Neural progenitor cell (in vitro differentiated cells): ENCODE results near the gene ARHGEF26. TPM values are rescaled to one million over a fixed set of nuclear protein-coding genes. Genes with fewer than 3 reads are reported as not detected.

Experiments used
- DNase-seq: peaks from one replicate; pipeline ENCODE4 v3.0.0-alpha.2; 2016; ENCODE audit warnings: low spot score
- H2AFZ ChIP-seq: fragments of 200-600 bp; sonication (generic); replicated peaks from 2 replicates; pipeline ENCODE4 v1.6.1; 2016; ENCODE audit warnings: antibody characterized with exemption
- H3F3A ChIP-seq: fragments of 200-600 bp; sonication (generic); 2 replicates; pipeline ENCODE4 v1.6.1; 2016; ENCODE audit warnings: antibody characterized with exemption, low read depth
- H3K27ac ChIP-seq: fragments of 200-600 bp; sonication (generic); 2 replicates; pipeline ENCODE4 v1.5.1; 2016; ENCODE audit warnings: mild to moderate bottlenecking
- H3K27me3 ChIP-seq: fragments of 200-600 bp; sonication (generic); 2 replicates; pipeline ENCODE4 v1.6.1; 2016; ENCODE audit warnings: mild to moderate bottlenecking, moderate library complexity
- H3K36me3 ChIP-seq: fragments of 200-600 bp; sonication (generic); 2 replicates; pipeline ENCODE4 v1.5.1; 2016
- H3K4me1 ChIP-seq: fragments of 200-600 bp; sonication (generic); 2 replicates; pipeline ENCODE4 v1.6.1; 2016; ENCODE audit warnings: mixed run types
- H3K4me2 ChIP-seq: fragments of 200-600 bp; sonication (generic); 2 replicates; pipeline ENCODE4 v1.6.1; 2016
- H3K4me3 ChIP-seq: fragments of 200-600 bp; sonication (generic); 2 replicates; pipeline ENCODE4 v1.5.1; 2016
- H3K79me2 ChIP-seq: fragments of 200-600 bp; sonication (generic); 2 replicates; pipeline ENCODE4 v1.6.1; 2016; ENCODE audit warnings: low read depth
- H3K9ac ChIP-seq: fragments of 200-600 bp; sonication (generic); 2 replicates; pipeline ENCODE4 v1.6.1; 2016
- H3K9me3 ChIP-seq: fragments of 200-600 bp; sonication (generic); 2 replicates; pipeline ENCODE4 v1.5.1; 2016; ENCODE audit warnings: low read depth
- H4K20me1 ChIP-seq: fragments of 200-600 bp; sonication (generic); 2 replicates; pipeline ENCODE4 v1.6.1; 2016; ENCODE audit warnings: low read depth
- H3K27ac Mint-ChIP-seq: 3 replicates; pipeline ENCODE4 v1.8.0; 2021; ENCODE audit warnings: mixed read lengths
- H3K27me3 Mint-ChIP-seq: 2 replicates; pipeline ENCODE4 v1.8.0; 2022; ENCODE audit warnings: low read depth, mild to moderate bottlenecking, inconsistent platforms, moderate library complexity, mixed read lengths; ENCODE audit not compliant: insufficient read depth
- H3K36me3 Mint-ChIP-seq: 3 replicates; pipeline ENCODE4 v1.8.0; 2021; ENCODE audit warnings: mixed read lengths
- H3K4me1 Mint-ChIP-seq: 3 replicates; pipeline ENCODE4 v1.8.0; 2021; ENCODE audit warnings: mixed read lengths
- H3K4me3 Mint-ChIP-seq: 3 replicates; pipeline ENCODE4 v1.8.0; 2021; ENCODE audit warnings: mild to moderate bottlenecking, moderate library complexity, mixed read lengths
- H3K9me3 Mint-ChIP-seq: 3 replicates; pipeline ENCODE4 v1.8.0; 2020; ENCODE audit warnings: mixed read lengths
- EZH2 ChIP-seq: fragments of 200-600 bp; sonication (generic); IDR thresholded peaks from 2 replicates; pipeline ENCODE4 v1.6.1; 2017; ENCODE audit warnings: antibody characterized with exemption, mild to moderate bottlenecking, moderate library complexity
- EZH2phosphoT487 ChIP-seq: fragments of 200-600 bp; sonication (generic); IDR thresholded peaks from 2 replicates; pipeline ENCODE4 v1.6.1; 2017; ENCODE audit warnings: antibody characterized with exemption
- total RNA-seq: library from RNA; depleted of rRNA; stranded (reverse); fragments of >200 nt; gene quantifications from 2 replicates; pipeline ENCODE4 v1.2.3, GENCODE V29; 2015; ENCODE audit warnings: low replicate concordance
- TF ChIP-seq, protein P1 (sequence below): fragments of 200-600 bp; sonication (generic); IDR thresholded peaks from 2 replicates; pipeline ENCODE4 v1.5.1; 2017; ENCODE audit warnings: antibody characterized with exemption, mild to moderate bottlenecking

The ARHGEF26 gene
- total RNA-seq, 1 donor from 2014 or later: 14.0 TPM

DNA sequence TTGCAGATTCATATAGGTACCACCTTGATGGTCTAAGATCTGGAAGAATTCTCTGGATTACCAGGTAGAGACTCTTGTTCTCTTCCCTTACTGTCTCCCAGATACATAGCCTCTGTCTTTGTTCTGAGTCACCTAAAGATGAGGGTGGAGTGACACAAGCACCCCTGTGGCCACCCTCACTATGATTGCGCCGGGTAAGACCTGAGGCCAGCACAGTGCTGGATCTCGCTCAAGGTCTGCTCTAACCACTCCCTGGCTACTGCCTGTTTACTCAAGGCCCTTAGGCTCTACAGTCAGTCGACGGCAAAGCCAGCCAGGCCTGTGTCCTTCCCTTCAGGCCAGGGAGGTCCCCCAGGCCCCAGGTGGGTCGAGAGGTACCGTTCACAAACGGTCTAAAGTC is 88.3 kb downstream of the ARHGEF26 start:
- no peak for DNase-seq
- Mint-ChIP-seq H3K4me3 (no peak overlapping the region), H3K36me3 (peaks cover 61% of the 10 kb centered on the region), H3K27ac (no peak overlapping the region), H3K9me3 (peaks cover 27% of the 10 kb centered on the region), H3K27me3 (no peaks in the 10 kb centered on the region), H3K4me1 (no peaks in the 10 kb centered on the region)
- Histone ChIP-seq H3K36me3 (peaks cover 9% of the 10 kb centered on the region), H4K20me1 (no peaks in the 10 kb centered on the region), H3F3A (no peaks in the 10 kb centered on the region), H2AFZ (no peak overlapping the region), H3K9me3 (no peaks in the 10 kb centered on the region), H3K4me3 (no peak overlapping the region), H3K4me2 (no peak overlapping the region), H3K27ac (no peak overlapping the region), H3K27me3 (no peaks in the 10 kb centered on the region), H3K79me2 (no peaks in the 10 kb centered on the region), H3K9ac (no peak overlapping the region), H3K4me1 (no peaks in the 10 kb centered on the region)
- TF ChIP-seq EZH2phosphoT487 (no peak), EZH2 (no peak)
- TF ChIP-seq, protein P1, sequence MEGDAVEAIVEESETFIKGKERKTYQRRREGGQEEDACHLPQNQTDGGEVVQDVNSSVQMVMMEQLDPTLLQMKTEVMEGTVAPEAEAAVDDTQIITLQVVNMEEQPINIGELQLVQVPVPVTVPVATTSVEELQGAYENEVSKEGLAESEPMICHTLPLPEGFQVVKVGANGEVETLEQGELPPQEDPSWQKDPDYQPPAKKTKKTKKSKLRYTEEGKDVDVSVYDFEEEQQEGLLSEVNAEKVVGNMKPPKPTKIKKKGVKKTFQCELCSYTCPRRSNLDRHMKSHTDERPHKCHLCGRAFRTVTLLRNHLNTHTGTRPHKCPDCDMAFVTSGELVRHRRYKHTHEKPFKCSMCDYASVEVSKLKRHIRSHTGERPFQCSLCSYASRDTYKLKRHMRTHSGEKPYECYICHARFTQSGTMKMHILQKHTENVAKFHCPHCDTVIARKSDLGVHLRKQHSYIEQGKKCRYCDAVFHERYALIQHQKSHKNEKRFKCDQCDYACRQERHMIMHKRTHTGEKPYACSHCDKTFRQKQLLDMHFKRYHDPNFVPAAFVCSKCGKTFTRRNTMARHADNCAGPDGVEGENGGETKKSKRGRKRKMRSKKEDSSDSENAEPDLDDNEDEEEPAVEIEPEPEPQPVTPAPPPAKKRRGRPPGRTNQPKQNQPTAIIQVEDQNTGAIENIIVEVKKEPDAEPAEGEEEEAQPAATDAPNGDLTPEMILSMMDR: no peak

DNA sequence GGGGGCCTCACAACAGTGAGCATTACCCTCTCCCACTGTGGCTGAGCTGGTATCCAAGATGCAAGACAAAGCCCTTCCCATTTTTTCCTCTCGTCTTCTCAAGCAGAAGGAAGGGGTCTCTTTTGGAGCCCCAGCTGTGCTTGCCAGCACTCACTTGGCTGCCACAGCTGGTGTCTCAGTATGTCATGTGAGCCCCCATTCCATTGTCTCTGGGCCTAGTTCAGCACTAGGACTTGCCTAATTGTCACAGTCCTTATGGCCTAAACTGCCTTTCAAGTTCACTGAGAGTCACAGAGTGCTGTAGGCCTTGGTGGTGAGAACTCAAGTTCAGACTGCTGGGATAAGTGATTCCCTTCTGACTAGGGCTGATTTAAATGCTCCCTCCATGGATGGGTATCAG is 89.8 kb downstream of the ARHGEF26 start:
- H3K4me3 Mint-ChIP-seq: peak overlapping the region; percentile 54
- DNase-seq: no peak
- no peaks in the 10 kb centered on the region for H3K27me3 Mint-ChIP-seq
- Histone ChIP-seq H3K4me1 (no peaks in the 10 kb centered on the region), H3F3A (no peaks in the 10 kb centered on the region), H3K4me2 (no peak overlapping the region), H3K9me3 (no peaks in the 10 kb centered on the region), H2AFZ (no peak overlapping the region), H3K4me3 (no peak overlapping the region), H3K36me3 (peaks cover 9% of the 10 kb centered on the region), H3K27ac (no peak overlapping the region), H3K27me3 (no peaks in the 10 kb centered on the region), H3K79me2 (no peaks in the 10 kb centered on the region), H3K9ac (no peak overlapping the region), H4K20me1 (no peaks in the 10 kb centered on the region)
- peaks cover 15% of the 10 kb centered on the region for H3K9me3 Mint-ChIP-seq
- no peak overlapping the region for H3K27ac Mint-ChIP-seq
- H3K4me1 Mint-ChIP-seq: no peaks in the 10 kb centered on the region
- TF ChIP-seq, protein P1: no peak
- TF ChIP-seq EZH2phosphoT487 (no peak), EZH2 (no peak)
- peaks cover 52% of the 10 kb centered on the region for H3K36me3 Mint-ChIP-seq

DNA sequence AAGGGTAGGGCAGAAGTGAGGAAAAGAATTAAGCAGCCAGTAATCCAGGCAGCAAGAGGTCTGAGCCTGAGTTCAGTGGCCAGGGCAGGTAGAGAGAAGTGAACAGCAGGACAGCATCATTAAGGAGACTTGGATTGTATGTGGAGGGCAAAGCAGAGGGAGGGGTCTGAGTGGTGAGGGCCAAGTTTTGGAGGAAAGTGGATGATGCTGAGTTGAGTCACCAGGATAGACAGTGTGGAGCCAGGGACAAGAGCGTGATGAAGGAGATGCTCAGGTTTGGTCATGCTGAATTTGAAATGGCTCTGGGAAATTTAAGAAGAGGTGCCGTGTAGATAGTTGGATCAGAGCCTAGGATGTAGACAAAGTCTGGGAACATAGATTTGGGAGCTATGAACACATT is 93.1 kb downstream of the ARHGEF26 start:
- Histone ChIP-seq H3K4me3 (no peak overlapping the region), H3K4me2 (no peak overlapping the region), H3K4me1 (peaks cover 4% of the 10 kb centered on the region), H3K9ac (no peak overlapping the region), H3K79me2 (no peaks in the 10 kb centered on the region), H2AFZ (no peak overlapping the region), H3K9me3 (no peaks in the 10 kb centered on the region), H3K27me3 (no peaks in the 10 kb centered on the region), H4K20me1 (no peaks in the 10 kb centered on the region), H3K36me3 (no peaks in the 10 kb centered on the region), H3K27ac (no peak overlapping the region), H3F3A (peaks cover 6% of the 10 kb centered on the region)
- no peaks in the 10 kb centered on the region for H3K4me1 Mint-ChIP-seq
- no peaks in the 10 kb centered on the region for H3K27me3 Mint-ChIP-seq
- no peak overlapping the region for H3K4me3 Mint-ChIP-seq
- no peak for DNase-seq
- peaks cover 3% of the 10 kb centered on the region for H3K9me3 Mint-ChIP-seq
- H3K27ac Mint-ChIP-seq: no peak overlapping the region
- no peak for TF ChIP-seq EZH2phosphoT487
- peaks cover 30% of the 10 kb centered on the region for H3K36me3 Mint-ChIP-seq

- Histone ChIP-seq H3K27me3 (no peaks in the 10 kb centered on the region), H3K27ac (peak overlapping the region; percentile 54), H3F3A (peaks cover 6% of the 10 kb centered on the region), H3K9ac (no peak overlapping the region), H3K9me3 (no peaks in the 10 kb centered on the region), H3K4me2 (no peak overlapping the region), H4K20me1 (no peaks in the 10 kb centered on the region), H3K4me3 (no peak overlapping the region), H3K36me3 (no peaks in the 10 kb centered on the region), H2AFZ (no peak overlapping the region), H3K4me1 (peaks cover 4% of the 10 kb centered on the region), H3K79me2 (no peaks in the 10 kb centered on the region)
- H3K4me1 Mint-ChIP-seq: no peaks in the 10 kb centered on the region
- no peak overlapping the region for H3K27ac Mint-ChIP-seq
- no peaks in the 10 kb centered on the region for H3K9me3 Mint-ChIP-seq
- TF ChIP-seq, protein P1: no peak
- TF ChIP-seq EZH2phosphoT487 (no peak), EZH2 (no peak)
- peak; percentile 19 for DNase-seq
- H3K36me3 Mint-ChIP-seq: peaks cover 21% of the 10 kb centered on the region
- H3K4me3 Mint-ChIP-seq: no peak overlapping the region
- H3K27me3 Mint-ChIP-seq: no peaks in the 10 kb centered on the region
Measured at GRCh38 chr3:154217671-154218070, 96.5 kb downstream of the ARHGEF26 start.
